ENCODE results near the gene TXLNA.
"Not testable (repeated sequence)": the region's sequence is repeated elsewhere in the genome, so short reads cannot be mapped to it uniquely, and the experiment has no call there.

The TXLNA gene

DNA sequence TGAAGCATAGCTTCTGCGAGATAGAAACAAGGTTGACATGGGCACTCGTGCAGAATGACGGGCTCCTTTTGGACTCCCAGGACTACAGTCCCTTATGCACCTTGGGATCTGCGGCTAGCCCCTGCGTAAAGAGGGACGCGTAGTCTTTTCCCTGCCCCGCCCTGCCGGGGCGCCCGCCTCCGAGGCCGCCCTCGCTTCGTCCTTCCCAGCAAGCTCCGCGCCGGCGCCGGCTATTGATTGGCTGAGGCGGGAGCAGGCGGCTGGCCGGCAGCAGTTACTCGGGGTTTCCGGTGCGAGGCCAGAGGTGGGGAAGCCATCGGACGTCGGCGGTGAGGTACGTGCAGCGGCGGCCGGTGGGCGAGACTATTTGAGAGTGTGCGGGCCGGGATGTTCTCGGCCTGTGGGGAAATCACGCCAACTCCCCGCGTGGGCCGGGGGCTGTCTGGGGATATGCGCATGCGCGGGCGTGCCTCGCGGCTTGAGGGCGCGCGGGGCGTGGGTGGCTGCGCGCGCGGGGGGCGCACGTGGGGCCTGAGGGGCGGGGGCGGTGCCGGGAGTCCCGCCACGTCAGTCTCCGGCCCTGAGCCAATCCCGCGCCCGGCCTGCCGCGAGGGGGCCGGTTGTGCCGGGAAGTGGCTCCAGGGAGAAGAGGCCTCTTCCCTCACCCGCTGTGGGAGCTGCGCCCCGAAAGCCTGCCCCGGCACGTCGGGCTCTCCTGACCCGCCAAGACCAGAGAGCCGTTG lies at the start of gene TXLNA:
TSS of gene TXLNA (plus strand) at position 233 of the 743 bp plus-strand sequence. CDS start 671 bp downstream, outside the sequence.
- Histone ChIP-seq H3K27me3 (ENCODE audit: control insufficient read depth in 1 of 2, insufficient read depth in 2 of 2, low read length in 2 of 2) (no peaks in the 10 kb centered on the region), H3K9me3 (ENCODE audit: low read length) (no peaks in the 10 kb centered on the region), H3K4me1 (ENCODE audit: insufficient read depth, low read length) (peaks cover 40% of the 10 kb centered on the region), H3K4me3 (ENCODE audit: low read depth in 1 of 2, low read length in 2 of 2) (peak within 1 kb of the TSS; percentile 72 to 79), H3K9ac (ENCODE audit: low read length) (peak within 1 kb of the TSS; percentile 70), H3K36me3 (ENCODE audit: insufficient read depth, low read length) (peaks cover 20% of the 10 kb centered on the region), H3K27ac (ENCODE audit: low read depth, low read length) (peak within 1 kb of the TSS; percentile 92)

DNA sequence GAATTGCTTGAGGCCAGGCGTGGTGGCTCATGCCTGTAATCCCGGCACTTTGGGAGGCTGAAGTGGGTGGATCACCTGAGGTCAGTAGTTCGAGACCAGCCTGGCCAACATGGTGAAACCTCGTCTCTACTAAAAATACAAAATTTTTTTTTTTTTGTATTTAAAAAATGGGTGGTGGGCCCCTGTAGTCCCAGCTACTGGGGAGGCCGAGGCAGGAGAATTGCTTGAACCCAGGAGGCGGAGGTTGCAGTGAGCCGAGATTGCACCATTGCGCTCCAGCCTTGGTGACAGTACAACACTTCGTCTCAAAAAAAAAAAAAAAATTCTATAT lies 45.6 kb upstream of the TXLNA start:
- H3K27me3 ChIP-seq (ENCODE audit: control insufficient read depth in 1 of 2, insufficient read depth in 2 of 2, low read length in 2 of 2); H3K4me1 ChIP-seq (ENCODE audit: insufficient read depth, low read length); H3K27ac ChIP-seq (ENCODE audit: low read depth, low read length); H3K9me3 ChIP-seq (ENCODE audit: low read length); H3K36me3 ChIP-seq (ENCODE audit: insufficient read depth, low read length); H3K9ac ChIP-seq (ENCODE audit: low read length); H3K4me3 ChIP-seq (ENCODE audit: low read depth in 1 of 2, low read length in 2 of 2): not testable (repeated sequence)

DNA sequence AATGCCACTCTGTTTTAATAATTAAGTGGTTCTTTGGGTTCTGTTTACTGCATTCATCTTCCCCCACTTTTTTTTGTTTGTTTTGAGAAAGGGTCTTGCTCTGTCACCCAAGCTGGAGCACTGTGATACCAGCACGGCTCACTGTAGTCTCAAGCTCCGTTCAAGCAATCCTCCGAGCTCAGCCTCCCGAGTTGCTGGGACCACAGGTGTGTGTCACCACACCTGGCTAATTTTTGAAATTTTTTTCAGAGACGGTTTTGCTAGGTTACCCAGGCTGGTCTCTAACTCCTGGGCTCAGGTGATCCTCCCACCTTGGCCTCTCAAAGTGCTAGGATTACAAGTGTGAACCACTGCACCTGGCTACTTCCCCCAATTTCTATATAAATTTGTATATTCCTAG lies 42.4 kb upstream of the TXLNA start:
- Histone ChIP-seq H3K4me3 (ENCODE audit: low read depth in 1 of 2, low read length in 2 of 2) (no peak overlapping the region), H3K4me1 (ENCODE audit: insufficient read depth, low read length) (peaks cover 10% of the 10 kb centered on the region), H3K9me3 (ENCODE audit: low read length) (no peaks in the 10 kb centered on the region), H3K36me3 (ENCODE audit: insufficient read depth, low read length) (no peaks in the 10 kb centered on the region), H3K27me3 (ENCODE audit: control insufficient read depth in 1 of 2, insufficient read depth in 2 of 2, low read length in 2 of 2) (no peaks in the 10 kb centered on the region), H3K27ac (ENCODE audit: low read depth, low read length) (no peak overlapping the region), H3K9ac (ENCODE audit: low read length) (no peak overlapping the region)

DNA sequence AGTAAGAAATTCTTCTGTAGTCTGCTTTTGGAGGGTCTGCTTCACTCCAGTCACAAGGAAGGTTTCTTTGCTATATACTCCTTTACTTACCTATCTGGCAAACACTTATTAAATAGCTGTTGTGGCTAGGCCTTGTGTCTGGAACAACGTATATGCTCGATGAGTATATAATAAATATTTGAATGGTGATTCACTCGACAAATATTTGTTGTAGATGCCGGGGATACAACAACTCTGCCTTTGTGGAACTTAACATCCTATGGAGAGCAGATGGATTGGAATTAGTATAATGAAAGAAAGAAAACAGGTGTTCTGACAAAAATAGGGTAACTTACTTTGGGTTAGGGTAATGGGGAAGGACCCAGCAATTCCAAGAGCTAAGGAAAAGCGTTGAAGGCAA lies 40.5 kb upstream of the TXLNA start:
- Histone ChIP-seq H3K36me3 (ENCODE audit: insufficient read depth, low read length) (no peaks in the 10 kb centered on the region), H3K27ac (ENCODE audit: low read depth, low read length) (no peak overlapping the region), H3K27me3 (ENCODE audit: control insufficient read depth in 1 of 2, insufficient read depth in 2 of 2, low read length in 2 of 2) (no peaks in the 10 kb centered on the region), H3K4me3 (ENCODE audit: low read depth in 1 of 2, low read length in 2 of 2) (no peak overlapping the region), H3K4me1 (ENCODE audit: insufficient read depth, low read length) (peaks cover 20% of the 10 kb centered on the region), H3K9me3 (ENCODE audit: low read length) (no peaks in the 10 kb centered on the region), H3K9ac (ENCODE audit: low read length) (no peak overlapping the region)

DNA sequence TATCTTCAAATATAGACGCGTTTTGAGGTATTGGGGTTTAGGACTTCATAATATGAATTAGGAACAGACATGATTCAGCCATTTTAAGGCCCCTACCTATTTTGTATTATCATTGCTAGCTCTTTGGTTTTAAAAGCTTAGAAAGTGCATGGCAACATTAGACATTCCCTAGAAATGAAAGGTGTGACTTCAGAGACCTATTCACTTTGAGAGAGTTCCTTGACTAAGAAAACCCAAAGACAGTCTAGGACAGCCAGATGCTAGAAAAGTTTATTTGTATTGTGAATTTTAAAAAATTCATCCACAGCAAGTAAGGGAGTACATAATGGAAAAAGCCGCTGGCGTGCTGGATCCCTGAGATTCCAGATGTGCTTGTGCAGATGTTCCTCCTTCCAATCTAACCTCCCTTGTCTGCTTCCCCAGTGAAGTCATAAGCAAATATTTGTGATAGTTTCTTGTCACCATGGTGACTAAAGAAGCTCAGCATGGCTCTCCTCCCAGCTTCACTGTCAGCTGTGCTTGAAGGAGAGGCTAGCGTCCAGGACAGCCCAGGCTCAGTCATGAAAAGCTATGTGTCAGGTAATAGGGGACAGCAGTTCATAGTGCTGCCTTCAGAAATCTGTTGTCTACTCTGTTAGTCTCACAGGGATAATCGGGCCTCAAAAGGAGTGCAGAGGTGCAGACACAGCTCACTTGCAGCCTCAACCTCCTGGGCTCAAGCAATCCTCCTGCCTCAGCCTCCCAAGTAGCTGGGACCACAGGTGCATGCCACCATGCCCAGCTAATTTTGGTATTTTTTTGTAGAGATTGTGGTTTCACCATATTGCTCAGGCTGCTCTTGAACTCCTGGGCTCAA lies 36.8 kb upstream of the TXLNA start:
- H3K27ac ChIP-seq (ENCODE audit: low read depth, low read length) = no peak overlapping the region
- no peaks in the 10 kb centered on the region for H3K36me3 ChIP-seq (ENCODE audit: insufficient read depth, low read length)
- no peak overlapping the region for H3K4me3 ChIP-seq (ENCODE audit: low read depth in 1 of 2, low read length in 2 of 2)
- no peaks in the 10 kb centered on the region for H3K27me3 ChIP-seq (ENCODE audit: control insufficient read depth in 1 of 2, insufficient read depth in 2 of 2, low read length in 2 of 2)
- no peaks in the 10 kb centered on the region for H3K9me3 ChIP-seq (ENCODE audit: low read length)
- no peak overlapping the region for H3K9ac ChIP-seq (ENCODE audit: low read length)
- peaks cover 20% of the 10 kb centered on the region for H3K4me1 ChIP-seq (ENCODE audit: insufficient read depth, low read length)

DNA sequence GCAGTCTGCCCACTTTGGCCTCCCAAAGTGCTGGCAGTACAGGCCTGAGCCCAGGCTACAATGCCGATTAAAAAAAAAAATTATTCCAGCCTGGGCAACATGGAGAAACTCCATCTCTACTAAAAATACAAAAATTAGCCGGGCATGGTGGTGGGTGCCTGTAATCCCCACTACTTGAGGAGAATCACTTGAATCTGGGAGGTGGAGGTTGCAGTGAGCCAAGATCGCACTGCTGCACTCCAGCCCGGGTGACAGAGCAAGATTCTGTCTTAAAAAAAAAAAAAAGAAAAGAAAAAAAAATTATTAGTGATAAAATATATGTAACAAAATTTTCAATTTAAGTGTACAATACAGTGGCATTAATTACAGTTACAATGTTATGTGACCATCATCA lies 36.2 kb upstream of the TXLNA start:
- not testable (repeated sequence) for H3K27me3 ChIP-seq (ENCODE audit: control insufficient read depth in 1 of 2, insufficient read depth in 2 of 2, low read length in 2 of 2); H3K27ac ChIP-seq (ENCODE audit: low read depth, low read length); H3K36me3 ChIP-seq (ENCODE audit: insufficient read depth, low read length); H3K9ac ChIP-seq (ENCODE audit: low read length); H3K4me3 ChIP-seq (ENCODE audit: low read depth in 1 of 2, low read length in 2 of 2); H3K9me3 ChIP-seq (ENCODE audit: low read length)
- peaks cover 20% of the 10 kb centered on the region for H3K4me1 ChIP-seq (ENCODE audit: insufficient read depth, low read length)

DNA sequence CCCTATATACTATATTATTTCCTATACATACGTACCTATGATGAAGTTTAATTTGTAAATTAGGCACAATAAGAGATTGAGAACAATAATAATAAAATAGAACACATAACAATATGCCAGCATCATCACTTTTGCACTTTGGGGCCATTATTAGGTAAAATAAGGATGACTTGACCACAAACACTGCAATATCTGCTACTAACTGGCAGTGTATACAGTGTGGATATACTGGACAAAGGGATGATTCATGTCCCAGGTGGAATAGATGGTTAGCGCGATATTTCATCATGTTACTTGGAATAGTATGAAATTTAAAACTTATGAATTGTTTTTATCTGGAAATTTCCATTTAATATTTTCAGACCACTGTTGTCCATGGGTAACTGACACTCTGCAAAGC lies 35.4 kb upstream of the TXLNA start:
- Histone ChIP-seq H3K9me3 (ENCODE audit: low read length) (no peaks in the 10 kb centered on the region), H3K27me3 (ENCODE audit: control insufficient read depth in 1 of 2, insufficient read depth in 2 of 2, low read length in 2 of 2) (no peaks in the 10 kb centered on the region), H3K27ac (ENCODE audit: low read depth, low read length) (no peak overlapping the region), H3K4me3 (ENCODE audit: low read depth in 1 of 2, low read length in 2 of 2) (no peak overlapping the region), H3K4me1 (ENCODE audit: insufficient read depth, low read length) (peaks cover 20% of the 10 kb centered on the region), H3K36me3 (ENCODE audit: insufficient read depth, low read length) (no peaks in the 10 kb centered on the region), H3K9ac (ENCODE audit: low read length) (no peak overlapping the region)

DNA sequence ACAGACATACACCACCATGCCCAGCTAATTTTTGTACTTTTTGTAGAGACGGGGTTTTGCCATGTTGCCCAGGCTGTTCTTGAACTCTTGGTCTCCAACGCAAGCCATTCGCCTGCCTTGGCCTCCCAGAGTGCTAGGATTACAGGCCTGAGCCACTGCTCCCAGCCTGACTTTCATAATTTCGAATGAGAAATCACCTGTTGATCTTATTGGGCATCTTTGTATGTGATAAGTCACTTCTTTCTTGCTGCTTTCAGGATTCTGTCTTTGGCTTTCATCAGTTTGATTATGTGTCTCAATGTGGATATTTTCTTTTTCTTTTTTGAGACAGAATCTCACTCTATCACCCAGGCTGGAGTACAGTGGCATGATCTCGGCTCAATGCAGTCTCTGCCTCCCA lies 31.7 kb upstream of the TXLNA start:
- not testable (repeated sequence) for H3K9ac ChIP-seq (ENCODE audit: low read length); H3K27me3 ChIP-seq (ENCODE audit: control insufficient read depth in 1 of 2, insufficient read depth in 2 of 2, low read length in 2 of 2)
- peaks cover 15% of the 10 kb centered on the region for H3K4me1 ChIP-seq (ENCODE audit: insufficient read depth, low read length)

DNA sequence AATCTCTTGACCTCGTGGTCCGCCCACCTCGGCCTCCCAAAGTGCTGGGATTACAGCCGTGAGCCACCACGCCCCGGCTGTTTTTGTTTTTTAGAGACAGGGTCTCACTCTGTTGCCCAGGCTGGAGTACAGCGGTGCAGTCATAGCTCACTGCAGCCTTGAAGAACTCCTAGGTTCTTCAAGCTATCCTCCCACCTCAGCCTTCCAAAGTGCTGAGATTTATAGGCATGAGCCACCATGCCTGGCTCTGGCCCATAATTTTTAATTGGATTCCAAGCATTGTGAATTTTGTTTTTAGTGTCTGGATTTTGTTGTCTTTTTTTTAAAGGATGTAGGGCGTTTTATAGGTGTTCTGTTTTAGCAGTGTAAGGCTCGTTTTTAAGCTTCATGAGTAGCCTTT lies 28.6 kb upstream of the TXLNA start:
- H3K9ac ChIP-seq (ENCODE audit: low read length) = no peak overlapping the region
- no peaks in the 10 kb centered on the region for H3K9me3 ChIP-seq (ENCODE audit: low read length)
- H3K36me3 ChIP-seq (ENCODE audit: insufficient read depth, low read length) = peaks cover 2% of the 10 kb centered on the region
- H3K4me3 ChIP-seq (ENCODE audit: low read depth in 1 of 2, low read length in 2 of 2) = no peak overlapping the region
- H3K27me3 ChIP-seq (ENCODE audit: control insufficient read depth in 1 of 2, insufficient read depth in 2 of 2, low read length in 2 of 2) = no peaks in the 10 kb centered on the region
- H3K4me1 ChIP-seq (ENCODE audit: insufficient read depth, low read length) = peaks cover 12% of the 10 kb centered on the region
- no peak overlapping the region for H3K27ac ChIP-seq (ENCODE audit: low read depth, low read length)

More for the DNA sequence above, 31.7 kb upstream of the TXLNA start:
- H3K36me3 ChIP-seq (ENCODE audit: insufficient read depth, low read length); H3K4me3 ChIP-seq (ENCODE audit: low read depth in 1 of 2, low read length in 2 of 2); H3K27ac ChIP-seq (ENCODE audit: low read depth, low read length); H3K9me3 ChIP-seq (ENCODE audit: low read length): not testable (repeated sequence)

DNA sequence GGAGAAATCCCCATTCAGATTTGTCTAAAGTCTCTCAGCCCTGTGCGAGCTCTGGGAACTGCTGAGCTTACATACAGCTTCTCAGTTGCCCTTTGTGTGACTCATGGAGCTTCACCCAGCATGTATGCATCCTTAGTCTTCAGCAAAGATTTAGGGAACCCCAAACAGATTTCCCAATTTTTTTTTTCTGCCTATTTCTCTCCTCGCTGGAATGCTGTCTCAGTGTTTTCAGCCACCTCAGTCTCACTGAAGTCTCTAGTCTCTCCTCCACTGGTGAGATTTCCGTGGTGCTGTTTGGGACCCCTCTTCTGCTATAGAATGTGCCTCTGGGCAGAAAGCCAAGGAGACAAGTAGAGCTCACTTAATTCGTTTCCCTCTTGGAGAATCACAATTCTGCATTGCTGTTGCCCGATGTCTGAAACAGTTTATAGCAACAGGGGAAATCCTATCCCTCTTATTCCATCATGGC lies 28.1 kb upstream of the TXLNA start:
- no peak overlapping the region for H3K9ac ChIP-seq (ENCODE audit: low read length)
- no peaks in the 10 kb centered on the region for H3K9me3 ChIP-seq (ENCODE audit: low read length)
- H3K27ac ChIP-seq (ENCODE audit: low read depth, low read length) = no peak overlapping the region
- peaks cover 7% of the 10 kb centered on the region for H3K36me3 ChIP-seq (ENCODE audit: insufficient read depth, low read length)
- H3K4me1 ChIP-seq (ENCODE audit: insufficient read depth, low read length) = peaks cover 12% of the 10 kb centered on the region
- no peaks in the 10 kb centered on the region for H3K27me3 ChIP-seq (ENCODE audit: control insufficient read depth in 1 of 2, insufficient read depth in 2 of 2, low read length in 2 of 2)
- no peak overlapping the region for H3K4me3 ChIP-seq (ENCODE audit: low read depth in 1 of 2, low read length in 2 of 2)

DNA sequence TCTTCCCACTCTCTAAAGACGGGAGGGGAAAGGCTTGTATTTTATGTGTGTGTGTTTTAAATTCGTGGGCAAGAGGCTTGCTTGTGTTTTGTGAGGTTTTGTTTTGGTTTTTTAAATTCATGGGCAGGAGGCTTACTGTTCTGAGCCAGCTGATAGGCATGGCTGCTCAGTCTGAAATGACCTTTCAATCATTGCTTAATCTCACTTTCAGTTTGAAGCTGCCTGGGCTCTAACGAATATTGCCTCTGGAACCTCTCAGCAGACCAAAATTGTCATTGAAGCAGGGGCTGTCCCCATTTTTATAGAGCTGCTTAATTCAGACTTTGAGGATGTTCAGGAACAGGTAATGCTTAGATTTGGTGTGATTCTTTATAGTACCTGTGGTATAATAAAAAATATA lies 20.3 kb upstream of the TXLNA start:
- Histone ChIP-seq H3K9me3 (ENCODE audit: low read length) (no peaks in the 10 kb centered on the region), H3K27me3 (ENCODE audit: control insufficient read depth in 1 of 2, insufficient read depth in 2 of 2, low read length in 2 of 2) (no peaks in the 10 kb centered on the region), H3K9ac (ENCODE audit: low read length) (no peak overlapping the region), H3K27ac (ENCODE audit: low read depth, low read length) (no peak overlapping the region), H3K4me1 (ENCODE audit: insufficient read depth, low read length) (no peaks in the 10 kb centered on the region), H3K4me3 (ENCODE audit: low read depth in 1 of 2, low read length in 2 of 2) (no peak overlapping the region), H3K36me3 (ENCODE audit: insufficient read depth, low read length) (peaks cover 76% of the 10 kb centered on the region)

Measured in muscle layer of colon (tissue), 2 donors.